Liver (tissue), 9 donors: ENCODE data around the gene GPR75. TPM values are rescaled to one million over a fixed set of nuclear protein-coding genes. Genes with fewer than 3 reads are reported as not detected.

ENCODE experiments used
- DNase-seq: peaks from one replicate; pipeline ENCODE4 v3.0.0-alpha.2; 2017; ENCODE audit warnings: low spot score
- H3K27ac ChIP-seq, 2 donors: one replicate each; pipeline ENCODE4 v1.7.0; 2013; ENCODE audit warnings: inconsistent platforms in 2 of 2, low read length in 2 of 2, control low read depth in 1 of 2, low read depth in 1 of 2, mild to moderate bottlenecking in 1 of 2
- H3K27me3 ChIP-seq, 4 donors: one replicate each; pipeline versions ENCODE4 v1.6.1 to v1.7.0; 2013; ENCODE audit warnings: low read length in 3 of 4, inconsistent platforms in 1 of 4, mild to moderate bottlenecking in 1 of 4, moderate library complexity in 1 of 4; ENCODE audit not compliant: control insufficient read depth in 4 of 4, insufficient read depth in 4 of 4
- H3K36me3 ChIP-seq, 4 donors: one replicate each; pipeline versions ENCODE4 v1.6.1 to v1.7.0; 2013; ENCODE audit warnings: low read length in 3 of 4, mild to moderate bottlenecking in 3 of 4, low read depth in 1 of 4, moderate library complexity in 1 of 4; ENCODE audit not compliant: control insufficient read depth in 4 of 4, insufficient read depth in 3 of 4
- H3K4me1 ChIP-seq, 4 donors: one replicate each; pipeline versions ENCODE4 v1.6.1 to v1.7.0; 2013; ENCODE audit warnings: low read length in 3 of 4, mild to moderate bottlenecking in 3 of 4, moderate library complexity in 1 of 4; ENCODE audit not compliant: control insufficient read depth in 4 of 4, insufficient read depth in 4 of 4
- H3K4me3 ChIP-seq, 3 donors: one replicate each; pipeline versions ENCODE4 v1.6.1 to v1.7.0; 2013; ENCODE audit warnings: low read length in 3 of 3, control low read depth in 1 of 3, low read depth in 1 of 3, mild to moderate bottlenecking in 1 of 3
- H3K9ac ChIP-seq, 2 donors: one replicate each; pipeline ENCODE4 v1.7.0; 2013; ENCODE audit warnings: low read length in 2 of 2, mild to moderate bottlenecking in 2 of 2, moderate library complexity in 2 of 2, control low read depth in 1 of 2, low read depth in 1 of 2
- H3K9me3 ChIP-seq, 4 donors: one replicate each; pipeline versions ENCODE4 v1.6.1 to v1.7.0; 2013; ENCODE audit warnings: low read length in 3 of 4; ENCODE audit not compliant: control insufficient read depth in 4 of 4
- CTCF ChIP-seq: fragments of 150-350 bp; IDR thresholded peaks from 2 replicates; pipeline ENCODE4 v1.5.1; 2017; ENCODE audit warnings: improper control_type of control experiment, low read depth, low read length; ENCODE audit not compliant: missing input control
- FOXA1 ChIP-seq: IDR thresholded peaks from 2 replicates; pipeline ENCODE4 v1.6.1; 2016; ENCODE audit warnings: antibody characterized with exemption
- HNF4A ChIP-seq, 2 donors: conservative IDR thresholded peaks; 2 replicates each; pipeline ENCODE4 v1.6.1; 2016; ENCODE audit warnings: antibody characterized with exemption in 2 of 2, mild to moderate bottlenecking in 2 of 2
- HNF4G ChIP-seq: IDR thresholded peaks from 2 replicates; pipeline ENCODE4 v1.6.1; 2016; ENCODE audit warnings: antibody characterized with exemption
- JUND ChIP-seq, 2 donors: IDR thresholded peaks; 2 replicates each; pipeline ENCODE4 v1.6.1; 2016; ENCODE audit warnings: antibody characterized with exemption in 2 of 2
- MAX ChIP-seq: IDR thresholded peaks from 2 replicates; pipeline ENCODE4 v1.6.1; 2016; ENCODE audit warnings: antibody characterized with exemption
- NR2F2 ChIP-seq: IDR thresholded peaks from 2 replicates; pipeline ENCODE4 v1.6.1; 2016; ENCODE audit warnings: antibody characterized with exemption
- RAD21 ChIP-seq, 2 donors: IDR thresholded peaks; 2 replicates each; pipeline ENCODE4 v1.6.1; 2016; ENCODE audit warnings: antibody characterized with exemption in 2 of 2, mild to moderate bottlenecking in 2 of 2
- SP1 ChIP-seq: IDR thresholded peaks from 2 replicates; pipeline ENCODE4 v1.6.1; 2018; ENCODE audit warnings: antibody characterized with exemption, mild to moderate bottlenecking
- TAF1 ChIP-seq: conservative IDR thresholded peaks from 2 replicates; pipeline ENCODE4 v1.6.1; 2016; ENCODE audit warnings: antibody characterized with exemption, mild to moderate bottlenecking
- YY1 ChIP-seq: IDR thresholded peaks from 2 replicates; pipeline ENCODE4 v1.6.1; 2016; ENCODE audit warnings: antibody characterized with exemption, mild to moderate bottlenecking
- WGBS: extraction: QIAGEN DNeasy Blood & Tissue Kit; methylation state at CpG from one replicate; pipeline ENCODE4 v1.1.7; 2013; 5-methylcytosine and 5-hydroxymethylcytosine counted together
- polyA plus RNA-seq, 2 donors: library from polyadenylated mRNA; stranded (reverse) in 1 of 2; unstranded in 1 of 2; fragments of 200-250 nt in 1 of 2; fragments of >200 nt in 1 of 2; fragmentation: Nextera tagmentation in 1 of 2; extraction: Ambion mirVana in 1 of 2; gene quantifications; one replicate each; pipeline versions ENCODE4 v1.2.1 to v1.2.3, GENCODE V29; 2013 to 2015
- total RNA-seq, 2 donors: library from RNA; depleted of rRNA; stranded (reverse); fragments of >200 nt; gene quantifications; one replicate each; pipeline ENCODE4 v1.2.3, GENCODE V29; 2014
- TF ChIP-seq, protein P1 (sequence below): IDR thresholded peaks from 2 replicates; pipeline ENCODE4 v1.6.1; 2016; ENCODE audit warnings: antibody characterized with exemption, mild to moderate bottlenecking
- TF ChIP-seq, protein P2 (sequence below): IDR thresholded peaks from 2 replicates; pipeline ENCODE4 v1.6.1; 2016; ENCODE audit warnings: antibody characterized with exemption
- TF ChIP-seq, protein P3 (sequence below): IDR thresholded peaks from 2 replicates; pipeline ENCODE4 v1.6.1; 2016; ENCODE audit warnings: antibody characterized with exemption
- donor health status: healthy.
- donor health status: healthy.
- donor health status: healthy.
- donor health status: healthy.
- donor health status: healthy.

Gene GPR75
- total and polyA plus RNA-seq, 4 donors, result 0.21 to 5.4 (median 1.4) TPM

GRCh38 chr2:53856272-53856671 is 3.5 kb downstream of the GPR75 start:
- Histone ChIP-seq H3K27me3 (no peaks in the 10 kb centered on the region), H3K9me3 (no peaks in the 10 kb centered on the region), H3K4me3 (no peak overlapping the region), H3K9ac (no peak overlapping the region), H3K4me1 (peaks cover 4 to 21% (median 10%) of the 10 kb centered on the region in 4 donors), H3K36me3 (peaks cover 5 to 18% (median 7%) of the 10 kb centered on the region in 4 donors), H3K27ac (no peak overlapping the region)
- DNase-seq, result no peak
- TF ChIP-seq MAX (no peak), CTCF (no peak), SP1 (no peak)
- WGBS, result 93% methylated on average over 2 of the region's 2 CpGs

- Histone ChIP-seq H3K36me3 (peaks cover 5 to 18% (median 7%) of the 10 kb centered on the region in 4 donors), H3K27me3 (no peaks in the 10 kb centered on the region), H3K27ac (no peak overlapping the region), H3K9ac (no peak overlapping the region), H3K4me3 (no peak overlapping the region), H3K4me1 (peaks cover 3 to 19% (median 11%) of the 10 kb centered on the region in 4 donors), H3K9me3 (no peaks in the 10 kb centered on the region)
- DNase-seq, result no peak
- WGBS, result 91% methylated on average over 2 of the region's 2 CpGs
- TF ChIP-seq, protein P1, sequence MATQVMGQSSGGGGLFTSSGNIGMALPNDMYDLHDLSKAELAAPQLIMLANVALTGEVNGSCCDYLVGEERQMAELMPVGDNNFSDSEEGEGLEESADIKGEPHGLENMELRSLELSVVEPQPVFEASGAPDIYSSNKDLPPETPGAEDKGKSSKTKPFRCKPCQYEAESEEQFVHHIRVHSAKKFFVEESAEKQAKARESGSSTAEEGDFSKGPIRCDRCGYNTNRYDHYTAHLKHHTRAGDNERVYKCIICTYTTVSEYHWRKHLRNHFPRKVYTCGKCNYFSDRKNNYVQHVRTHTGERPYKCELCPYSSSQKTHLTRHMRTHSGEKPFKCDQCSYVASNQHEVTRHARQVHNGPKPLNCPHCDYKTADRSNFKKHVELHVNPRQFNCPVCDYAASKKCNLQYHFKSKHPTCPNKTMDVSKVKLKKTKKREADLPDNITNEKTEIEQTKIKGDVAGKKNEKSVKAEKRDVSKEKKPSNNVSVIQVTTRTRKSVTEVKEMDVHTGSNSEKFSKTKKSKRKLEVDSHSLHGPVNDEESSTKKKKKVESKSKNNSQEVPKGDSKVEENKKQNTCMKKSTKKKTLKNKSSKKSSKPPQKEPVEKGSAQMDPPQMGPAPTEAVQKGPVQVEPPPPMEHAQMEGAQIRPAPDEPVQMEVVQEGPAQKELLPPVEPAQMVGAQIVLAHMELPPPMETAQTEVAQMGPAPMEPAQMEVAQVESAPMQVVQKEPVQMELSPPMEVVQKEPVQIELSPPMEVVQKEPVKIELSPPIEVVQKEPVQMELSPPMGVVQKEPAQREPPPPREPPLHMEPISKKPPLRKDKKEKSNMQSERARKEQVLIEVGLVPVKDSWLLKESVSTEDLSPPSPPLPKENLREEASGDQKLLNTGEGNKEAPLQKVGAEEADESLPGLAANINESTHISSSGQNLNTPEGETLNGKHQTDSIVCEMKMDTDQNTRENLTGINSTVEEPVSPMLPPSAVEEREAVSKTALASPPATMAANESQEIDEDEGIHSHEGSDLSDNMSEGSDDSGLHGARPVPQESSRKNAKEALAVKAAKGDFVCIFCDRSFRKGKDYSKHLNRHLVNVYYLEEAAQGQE, result no peak
- TF ChIP-seq RAD21 (IDR thresholded peaks at IDR 0.05), result no peak
- TF ChIP-seq MAX, result no peak
- no peak for TF ChIP-seq JUND (IDR thresholded peaks at IDR 0.05)
- no peak for TF ChIP-seq HNF4G
- no peak for TF ChIP-seq NR2F2
- no peak for TF ChIP-seq YY1
- TF ChIP-seq, protein P2, sequence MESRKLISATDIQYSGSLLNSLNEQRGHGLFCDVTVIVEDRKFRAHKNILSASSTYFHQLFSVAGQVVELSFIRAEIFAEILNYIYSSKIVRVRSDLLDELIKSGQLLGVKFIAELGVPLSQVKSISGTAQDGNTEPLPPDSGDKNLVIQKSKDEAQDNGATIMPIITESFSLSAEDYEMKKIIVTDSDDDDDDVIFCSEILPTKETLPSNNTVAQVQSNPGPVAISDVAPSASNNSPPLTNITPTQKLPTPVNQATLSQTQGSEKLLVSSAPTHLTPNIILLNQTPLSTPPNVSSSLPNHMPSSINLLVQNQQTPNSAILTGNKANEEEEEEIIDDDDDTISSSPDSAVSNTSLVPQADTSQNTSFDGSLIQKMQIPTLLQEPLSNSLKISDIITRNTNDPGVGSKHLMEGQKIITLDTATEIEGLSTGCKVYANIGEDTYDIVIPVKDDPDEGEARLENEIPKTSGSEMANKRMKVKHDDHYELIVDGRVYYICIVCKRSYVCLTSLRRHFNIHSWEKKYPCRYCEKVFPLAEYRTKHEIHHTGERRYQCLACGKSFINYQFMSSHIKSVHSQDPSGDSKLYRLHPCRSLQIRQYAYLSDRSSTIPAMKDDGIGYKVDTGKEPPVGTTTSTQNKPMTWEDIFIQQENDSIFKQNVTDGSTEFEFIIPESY, result no peak
- TF ChIP-seq HNF4A (conservative IDR thresholded peaks at IDR 0.05), result no peak
- no peak for TF ChIP-seq TAF1
- TF ChIP-seq, protein P3, sequence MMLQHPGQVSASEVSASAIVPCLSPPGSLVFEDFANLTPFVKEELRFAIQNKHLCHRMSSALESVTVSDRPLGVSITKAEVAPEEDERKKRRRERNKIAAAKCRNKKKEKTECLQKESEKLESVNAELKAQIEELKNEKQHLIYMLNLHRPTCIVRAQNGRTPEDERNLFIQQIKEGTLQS, result no peak
- TF ChIP-seq FOXA1, result no peak
- no peak for TF ChIP-seq SP1
These were observed 5.1 kb downstream of the GPR75 start for GRCh38 chr2:53854678-53855077.
